HG03103 (cell line): ENCODE results near the gene STXBP3.

Experiments used
- ATAC-seq: cut with Tn5 transposase; IDR thresholded peaks from one replicate; pipeline ENCODE4 v1.9.1; 2021; ENCODE audit warnings: low read depth; ENCODE audit not compliant: unreplicated experiment

STXBP3 gene

DNA sequence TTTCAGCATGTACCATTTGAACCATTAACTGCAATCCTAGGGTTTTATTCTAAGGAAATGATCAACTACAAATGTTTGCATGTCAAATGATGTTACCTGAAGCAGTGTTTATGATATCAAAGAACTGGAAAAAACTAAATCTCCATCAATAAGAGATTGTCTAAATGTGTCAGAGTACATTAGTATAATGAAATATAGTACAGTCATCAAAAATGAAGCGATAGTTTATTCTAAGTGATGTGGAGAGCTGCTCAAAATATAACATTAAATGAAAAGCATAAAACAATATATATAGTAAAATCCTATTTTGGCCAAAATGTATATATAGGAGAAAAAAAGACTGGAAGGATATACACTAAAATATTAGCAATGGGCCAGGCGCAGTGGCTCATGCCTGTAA lies 86.5 kb downstream of the STXBP3 start:
- no peak for ATAC-seq

DNA sequence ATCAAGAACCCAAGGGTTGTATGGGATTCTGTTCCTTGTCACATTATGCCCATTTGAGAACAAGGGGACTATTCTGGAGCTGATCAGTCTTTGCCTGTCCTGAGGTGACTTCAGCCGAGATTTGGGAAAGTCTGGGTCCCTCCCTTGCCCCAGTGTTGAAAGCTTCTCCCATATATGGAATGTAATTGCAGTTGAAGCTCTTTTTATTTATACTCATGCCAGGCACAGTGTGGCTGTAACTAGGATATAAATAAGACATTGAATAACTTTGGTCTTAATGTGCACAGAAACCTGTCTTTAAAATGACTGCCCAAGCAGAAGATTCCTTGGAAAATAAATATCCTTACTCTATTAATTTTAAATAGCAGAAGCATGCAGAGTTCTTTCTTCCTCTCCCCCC lies 95.2 kb downstream of the STXBP3 start:
- no peak for ATAC-seq

DNA sequence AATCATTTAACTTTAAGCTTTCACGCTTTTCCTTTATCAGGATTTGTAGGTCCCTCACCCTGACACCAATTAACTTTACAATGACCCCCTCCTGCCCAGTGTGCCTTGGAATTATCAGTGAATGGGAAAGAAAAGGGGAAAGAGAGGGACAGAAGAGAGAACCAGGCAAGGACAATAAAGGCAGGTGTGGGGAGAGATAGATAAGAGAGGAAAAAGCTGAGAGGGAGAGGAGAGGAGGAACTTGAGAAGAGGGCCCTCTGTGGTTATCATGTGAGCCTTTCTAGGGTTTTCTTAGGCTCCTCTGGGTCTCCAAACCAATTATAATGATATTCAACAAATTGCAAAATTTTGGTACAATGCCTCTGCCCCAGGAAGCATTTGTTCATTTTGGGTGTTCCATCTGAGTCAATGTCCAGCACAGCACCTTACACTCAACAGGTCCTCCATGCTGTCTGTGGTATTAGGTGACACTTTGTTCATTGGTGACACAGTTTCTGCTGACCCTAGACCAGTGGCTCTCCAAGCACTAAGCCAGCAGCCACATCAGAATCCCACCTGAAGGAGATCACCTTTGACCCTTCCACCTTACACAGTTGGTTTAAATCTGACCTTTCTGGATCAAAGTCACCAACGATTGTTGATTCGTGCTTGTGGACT lies 96.2 kb downstream of the STXBP3 start:
- ATAC-seq: no peak

DNA sequence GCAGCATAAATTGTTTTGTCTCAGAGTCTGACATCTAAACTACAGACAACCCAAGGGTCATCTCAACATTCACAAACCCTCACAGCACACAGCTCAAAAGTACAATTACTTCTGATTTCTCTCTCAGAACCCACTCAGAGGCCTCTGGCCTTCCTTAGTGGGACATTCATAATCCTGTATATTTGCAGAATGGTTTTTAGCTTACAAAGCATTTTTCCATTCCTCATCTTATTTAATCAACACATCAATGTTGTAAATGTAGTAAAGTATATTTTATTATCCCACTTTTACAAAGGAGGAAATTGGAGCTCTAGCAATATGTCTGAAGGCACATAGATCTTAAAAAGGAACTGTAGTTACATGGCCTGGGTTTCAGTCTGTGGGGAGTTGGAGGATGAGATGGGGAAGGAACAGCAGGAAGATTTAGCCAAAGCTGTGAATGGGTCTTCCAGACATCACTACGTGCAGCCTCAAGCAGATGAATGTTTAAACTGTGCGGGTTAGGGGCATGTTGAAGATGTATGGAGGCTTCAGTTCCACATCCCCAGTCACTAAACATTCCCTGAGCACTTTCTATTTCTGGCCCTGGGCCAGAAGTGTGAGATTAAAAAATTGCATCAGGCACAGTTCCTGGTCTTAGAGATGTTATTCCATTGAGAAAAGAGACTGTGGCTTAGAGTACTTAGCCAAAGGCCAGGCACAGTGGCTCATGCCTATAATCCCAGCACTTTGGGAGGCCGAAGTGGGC lies 97.1 kb downstream of the STXBP3 start:
- ATAC-seq: no peak

DNA sequence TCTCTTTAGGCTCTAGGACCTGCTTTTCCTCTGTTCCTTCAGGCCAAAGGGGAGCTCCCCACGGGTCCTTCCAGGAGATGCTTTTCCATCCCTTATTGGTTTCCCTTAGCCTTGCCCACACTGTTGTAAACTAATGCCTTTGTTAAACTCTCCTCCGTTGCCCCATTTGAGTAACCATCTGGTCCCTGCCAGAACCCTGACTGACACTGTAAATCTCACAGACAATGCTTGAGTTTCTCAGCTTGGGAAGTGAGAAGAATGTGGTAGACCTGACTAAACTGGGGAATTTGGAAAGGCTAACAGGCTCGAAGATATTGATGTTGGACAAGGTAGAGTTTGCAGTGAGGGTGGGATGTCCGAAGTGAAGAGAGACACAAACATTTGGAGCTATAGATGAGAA lies 99.0 kb downstream of the STXBP3 start:
- no peak for ATAC-seq

DNA sequence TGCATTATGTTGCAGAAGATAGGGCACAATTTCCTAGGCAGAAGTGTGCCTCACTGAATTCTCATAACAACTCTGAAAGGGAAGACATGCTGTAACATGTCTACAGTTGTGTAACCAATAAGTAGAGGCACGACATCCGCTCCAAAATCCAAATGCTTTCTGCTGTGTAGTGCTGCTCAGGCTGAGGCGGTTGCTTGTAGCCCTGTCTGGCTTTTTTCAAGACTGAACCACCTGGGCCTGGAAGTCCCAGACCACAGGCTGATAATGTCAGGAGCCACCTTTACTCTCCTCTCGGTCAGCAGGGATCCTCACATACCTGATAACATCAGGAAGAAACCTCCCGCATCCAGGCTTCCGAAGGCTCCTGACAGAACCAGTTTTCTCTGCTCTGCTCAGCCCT lies 99.5 kb downstream of the STXBP3 start:
- no peak for ATAC-seq

DNA sequence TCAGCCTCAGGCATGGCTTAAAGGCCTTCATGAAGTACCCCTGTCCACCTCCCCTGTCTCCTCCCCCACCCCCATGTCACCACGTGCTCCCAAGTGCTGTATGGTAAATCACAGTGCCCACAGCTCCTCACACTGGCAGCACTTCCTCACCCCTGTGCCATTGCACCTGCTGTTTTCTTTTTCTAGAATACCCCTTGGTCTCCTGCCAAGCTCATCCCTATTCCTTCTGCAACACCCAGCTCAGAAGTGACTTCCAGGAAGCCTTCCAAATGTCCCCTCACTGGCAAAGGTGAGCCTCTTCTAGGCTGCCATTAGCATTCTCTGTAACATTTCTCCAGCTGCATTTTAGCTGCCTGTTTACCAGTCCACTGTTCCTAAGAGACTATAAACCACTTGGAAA lies 101.0 kb downstream of the STXBP3 start:
- no peak for ATAC-seq

DNA sequence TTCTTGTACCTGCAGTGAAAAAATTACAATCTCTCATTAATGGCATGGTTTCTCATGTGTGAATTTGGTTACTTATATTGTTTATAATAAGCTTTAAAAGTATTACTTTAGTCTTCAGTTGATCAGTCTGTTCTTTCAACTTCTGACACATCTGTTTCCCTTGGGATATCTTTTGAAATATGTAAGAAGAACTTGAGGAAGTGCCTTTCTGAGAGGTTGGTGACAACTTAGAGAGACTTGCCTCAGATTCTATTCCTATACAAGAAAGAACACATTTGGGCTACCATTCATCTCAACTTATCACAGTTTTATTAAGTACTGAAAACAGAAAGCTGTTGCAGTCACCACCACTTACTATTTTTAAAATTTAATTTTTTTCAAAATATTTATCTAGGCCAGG lies 102.3 kb downstream of the STXBP3 start:
- no peak for ATAC-seq

DNA sequence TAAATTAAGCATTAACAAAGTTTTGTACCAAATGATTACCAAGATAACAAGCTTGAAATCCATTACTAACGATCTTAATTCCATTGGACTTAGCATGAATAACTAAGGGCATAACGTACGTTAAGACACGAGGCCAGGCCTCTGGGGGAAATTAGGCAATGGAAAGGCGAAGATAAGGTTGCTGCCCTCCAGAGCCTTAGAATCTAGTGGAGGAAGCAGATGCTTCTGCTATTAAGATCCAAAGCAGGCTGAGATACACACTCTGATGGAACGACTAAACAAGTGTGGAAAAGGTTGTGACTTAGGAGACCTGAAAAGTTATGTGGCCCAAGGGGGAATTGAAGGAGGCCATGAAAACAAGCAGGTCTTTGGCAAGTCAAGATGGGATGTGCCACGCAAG lies 104.5 kb downstream of the STXBP3 start:
- no peak for ATAC-seq

DNA sequence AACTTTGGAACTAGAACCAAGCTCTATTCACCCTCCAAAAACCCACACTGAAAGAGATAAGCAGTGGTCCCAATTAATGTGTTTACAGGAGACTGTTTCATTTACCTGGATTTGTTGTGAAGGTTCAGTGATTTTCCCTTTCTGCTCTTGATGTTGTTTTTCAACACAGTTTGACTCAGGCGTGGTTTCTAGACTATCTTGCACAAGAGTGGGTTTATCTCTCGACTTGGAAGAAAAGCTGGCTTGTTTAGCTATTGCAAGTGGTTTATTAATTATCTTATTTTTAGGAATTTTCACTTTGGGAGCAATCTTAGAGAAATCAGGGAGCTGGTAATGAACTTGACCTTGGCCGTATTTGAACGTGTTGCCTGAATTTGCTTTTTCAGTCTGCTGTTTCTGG lies 105.1 kb downstream of the STXBP3 start:
- ATAC-seq: no peak

DNA sequence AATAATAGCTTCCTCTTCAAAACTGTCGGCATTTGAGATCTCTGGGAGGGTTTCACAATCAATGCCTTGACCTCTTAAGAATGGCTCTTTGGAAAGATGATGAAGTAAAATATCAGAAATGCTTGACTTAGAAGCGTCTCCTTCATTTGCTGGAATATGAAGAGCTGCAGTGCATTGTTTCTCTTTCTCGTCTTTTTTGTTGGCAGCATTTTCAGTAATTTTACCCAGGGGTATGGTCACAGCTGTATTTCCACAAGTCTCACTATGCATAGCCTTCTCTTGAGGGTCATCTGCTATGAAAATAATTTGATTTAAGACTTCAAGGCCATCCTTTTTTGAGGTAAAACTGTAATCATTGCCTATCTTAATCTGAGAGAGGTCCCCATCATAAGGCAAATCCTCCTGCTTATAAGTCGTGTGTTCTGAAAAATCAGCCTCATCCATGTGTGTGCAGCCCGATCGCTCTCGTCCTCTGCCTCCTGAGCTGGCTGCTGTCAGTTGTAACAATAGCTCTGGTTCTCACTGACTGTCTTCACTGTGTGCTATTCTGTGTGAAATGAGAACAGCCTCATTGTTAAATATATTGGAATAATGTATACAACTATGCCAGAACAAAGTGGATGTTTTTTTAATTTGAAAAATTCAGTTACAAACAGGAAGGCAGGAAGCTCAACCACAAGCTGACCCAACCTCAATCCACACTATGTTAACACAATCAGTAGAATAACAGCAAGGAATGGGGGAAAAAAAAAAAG lies 105.9 kb downstream of the STXBP3 start:
- ATAC-seq: no peak

DNA sequence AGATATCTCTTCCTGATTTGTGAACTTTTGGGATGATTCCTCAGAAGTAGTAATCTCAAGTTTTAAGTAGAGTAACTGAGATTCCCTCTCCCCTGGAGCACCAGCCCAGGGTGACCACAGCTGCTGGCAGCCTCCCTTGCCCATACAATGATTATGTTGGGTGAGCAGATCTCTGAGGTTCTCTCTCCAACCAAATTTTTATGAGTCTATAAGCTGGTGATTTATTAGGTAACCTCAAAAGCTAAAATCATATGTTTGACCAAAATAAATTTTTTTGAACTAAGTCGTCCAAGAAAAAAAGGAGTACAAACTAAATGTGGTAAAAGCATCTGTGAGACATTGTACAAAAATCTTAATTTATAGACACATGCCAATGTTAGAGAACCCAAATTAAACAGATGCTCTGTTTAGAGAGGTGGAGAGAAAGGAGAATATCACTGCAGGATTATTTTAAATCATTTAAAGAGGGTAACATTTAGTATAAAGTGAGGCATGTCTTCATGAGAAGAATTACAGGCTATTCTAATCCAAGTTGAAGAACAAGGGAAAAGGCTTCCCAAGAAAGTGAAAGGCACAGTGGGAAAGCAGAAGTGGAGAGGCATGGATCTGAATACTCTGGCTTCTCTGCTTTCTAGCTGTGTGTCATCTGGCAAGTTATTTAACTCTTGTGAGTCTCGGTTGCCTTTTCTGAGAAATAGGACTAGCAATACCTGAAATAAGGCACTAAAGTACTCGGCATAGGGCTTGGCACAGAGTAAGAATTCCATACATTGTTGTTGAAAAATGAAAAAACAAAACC lies 107.9 kb downstream of the STXBP3 start:
- no peak for ATAC-seq

DNA sequence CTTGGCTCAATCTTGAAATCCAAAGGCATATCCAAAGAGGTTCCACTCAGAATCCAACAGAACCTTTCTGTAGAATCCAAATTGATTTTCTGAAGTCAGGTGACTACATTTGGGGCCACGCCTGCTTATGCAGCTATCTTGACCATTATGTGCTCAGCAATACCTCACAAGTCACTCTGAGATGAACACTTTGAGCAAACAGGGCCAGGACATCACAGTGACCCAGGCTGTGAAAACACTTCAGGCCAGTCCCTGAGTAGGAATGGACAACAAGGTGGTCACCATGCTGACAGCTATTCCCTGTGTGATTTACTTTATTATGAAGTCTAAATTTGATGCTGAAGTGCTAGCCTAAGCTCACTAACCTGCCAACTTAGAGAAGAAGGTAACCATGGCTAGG lies 110.5 kb downstream of the STXBP3 start, which contains the start of gene AKNAD1:
TSS of gene AKNAD1 (minus strand) at position 101 of the 400 bp plus-strand sequence. CDS start 4,430 bp downstream, outside the sequence.
- ATAC-seq: no peak

DNA sequence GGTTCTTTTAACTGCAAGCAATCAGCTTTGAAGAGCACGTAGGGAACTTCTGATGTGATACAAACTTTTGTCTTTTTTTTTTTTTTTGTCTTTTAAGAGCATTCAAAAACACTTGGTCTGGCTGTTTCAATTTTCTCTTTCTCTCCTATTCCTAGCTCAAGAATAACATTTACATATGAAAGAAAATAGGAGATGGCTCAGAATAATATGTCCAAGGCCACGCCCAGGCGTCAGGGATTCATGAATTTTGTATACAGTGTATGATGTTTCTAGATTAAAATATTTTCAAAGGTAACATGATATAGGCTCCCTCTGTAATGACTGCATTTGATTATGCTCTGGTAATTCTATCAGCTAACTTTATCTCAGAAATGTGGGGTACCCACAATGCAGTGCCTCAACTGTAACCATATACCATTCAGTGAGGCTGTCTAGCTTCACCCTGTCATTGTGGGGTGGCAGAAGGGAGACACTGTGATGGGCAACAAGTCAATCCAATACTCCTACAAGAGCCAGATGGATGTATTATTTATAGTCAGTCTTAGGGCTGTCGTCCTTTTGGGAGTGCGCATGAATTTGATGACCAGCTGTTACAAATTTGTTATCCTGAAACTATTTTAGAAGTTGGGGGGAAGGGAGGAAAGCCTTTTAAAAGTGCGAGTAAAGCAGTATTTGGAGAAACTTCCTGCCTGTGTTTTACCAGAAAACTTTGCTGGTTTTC lies 111.9 kb downstream of the STXBP3 start:
- ATAC-seq: no peak
